Measurements from ENCODE around the gene RALGAPA2.

- TF ChIP-seq CTCF (IDR thresholded peaks at IDR 0.05) (no peak), POLR2A (IDR thresholded peaks at IDR 0.05) (no peak)
Observed at GRCh38 chr20:20393207-20394120, 319.0 kb downstream of the RALGAPA2 start.
